ENCODE measurements around the gene SLC36A2.

GRCh38 chr5:151295138-151295537, 52.2 kb downstream of the SLC36A2 start:
- TF ChIP-seq CTCF (IDR thresholded peaks at IDR 0.05) (no peak), POLR2A (IDR thresholded peaks at IDR 0.05) (no peak)

Measured in right lobe of liver (tissue), 4 donors.